A673 (cell line): ENCODE measurements around the gene SGPP1. TPM values are rescaled to one million over a fixed set of nuclear protein-coding genes. Genes with fewer than 3 reads are reported as not detected.

Experiments
- BruUV-seq: library from RNA; stranded (reverse); fragments of 400-500 nt; replicated peaks from 2 replicates; lab custom pipeline; 2021; lab: Mats Ljungman, UMichigan
- CTCF ChIA-PET: fragments of 300-600 bp; sonication (Branson Sonifier 250); formaldehyde crosslinking; loops from one replicate; lab custom pipeline; 2022; ENCODE audit warnings: antibody characterized with exemption; lab: Charles Lee
- POLR2A ChIA-PET: fragments of 300-600 bp; sonication (Branson Sonifier 250); formaldehyde crosslinking; loops from one replicate; lab custom pipeline; 2022; ENCODE audit warnings: antibody characterized with exemption; ENCODE audit not compliant: low non-redundant PET; lab: Charles Lee
- DNase-seq: peaks from one replicate; pipeline ENCODE4 v3.0.0-alpha.2; 2015; ENCODE audit warnings: low spot score
- H3K27ac ChIP-seq: fragments of 200-600 bp; sonication (generic); 2 replicates; pipeline ENCODE4 v1.5.1; 2016; ENCODE audit warnings: mixed run types, low read depth, mild to moderate bottlenecking, mixed read lengths, antibody characterized with exemption, low read length; ENCODE audit not compliant: poor library complexity, severe bottlenecking
- H3K27me3 ChIP-seq: fragments of 200-600 bp; sonication (generic); replicated peaks from 2 replicates; pipeline ENCODE4 v1.6.1; 2017; ENCODE audit warnings: mixed run types, low read depth, mild to moderate bottlenecking, mixed read lengths, antibody characterized with exemption, low read length; ENCODE audit not compliant: insufficient read depth, poor library complexity
- H3K36me3 ChIP-seq: fragments of 200-600 bp; sonication (generic); 2 replicates; pipeline ENCODE4 v1.6.1; 2016; ENCODE audit warnings: mixed run types, mild to moderate bottlenecking, mixed read lengths, antibody characterized with exemption, low read length; ENCODE audit not compliant: insufficient read depth, poor library complexity, severe bottlenecking
- H3K4me1 ChIP-seq: fragments of 200-600 bp; sonication (generic); 2 replicates; pipeline ENCODE4 v1.6.1; 2017; ENCODE audit warnings: mixed run types, mild to moderate bottlenecking, mixed read lengths, antibody characterized with exemption, low read length; ENCODE audit not compliant: insufficient read depth, poor library complexity, severe bottlenecking
- H3K4me3 ChIP-seq: fragments of 200-600 bp; sonication (generic); 2 replicates; pipeline ENCODE4 v1.5.1; 2016; ENCODE audit warnings: low read depth, mixed run types, mild to moderate bottlenecking, mixed read lengths, low read length; ENCODE audit not compliant: poor library complexity, severe bottlenecking
- H3K9me3 ChIP-seq: fragments of 200-600 bp; sonication (generic); 2 replicates; pipeline ENCODE4 v1.6.1; 2016; ENCODE audit warnings: mixed run types, low read depth, mild to moderate bottlenecking, mixed read lengths, antibody characterized with exemption, low read length; ENCODE audit not compliant: poor library complexity, severe bottlenecking
- CTCF ChIP-seq: fragments of 300-800, 200-600 bp; sonication (generic); conservative IDR thresholded peaks from 2 replicates; pipeline ENCODE4 v1.5.1; 2017; ENCODE audit warnings: low read depth, mild to moderate bottlenecking, antibody characterized with exemption, low read length, moderate library complexity, mixed read lengths
- EZH2 ChIP-seq: fragments of 200-600 bp; sonication (generic); IDR thresholded peaks from 2 replicates; pipeline ENCODE4 v1.6.1; 2017; ENCODE audit warnings: borderline replicate concordance, low read depth, mild to moderate bottlenecking, mixed read lengths, antibody characterized with exemption, low read length; ENCODE audit not compliant: poor library complexity, severe bottlenecking
- intact Hi-C: fragments of 100-400 bp; cut with micrococcal nuclease; formaldehyde crosslinking; loops from one replicate; pipeline ENCODE4 v1.10.0; 2022; ENCODE audit not compliant: unreplicated experiment
- total RNA-seq: library from RNA; stranded (reverse); gene quantifications from 2 replicates; pipeline ENCODE4 v1.2.3, GENCODE V29; 2021

SGPP1 gene
- total RNA-seq, 1 experiment from 2014 or later, result 13.5 TPM

GRCh38 chr14:63642656-63643382, 85.0 kb downstream of the SGPP1 start:
- H3K9me3 ChIP-seq, result no peaks in the 10 kb centered on the region
- H3K4me1 ChIP-seq, result peaks cover 6% of the 10 kb centered on the region
- ChIA-PET CTCF (no interaction called here), POLR2A (no interaction called here)
- intact Hi-C loops, result loop anchor here (5.0 kb wide), 1 partner anchor 84 kb away; the partner anchor contains the start of gene SGPP1
- no peaks in the 10 kb centered on the region for H3K36me3 ChIP-seq
- no TSS peak for BruUV-seq
- H3K4me3 ChIP-seq, result peak overlapping the region; percentile 54
- H3K27me3 ChIP-seq, result no peaks in the 10 kb centered on the region
- TF ChIP-seq CTCF (no peak), EZH2 (no peak)
- DNase-seq, result no peak
- no peak overlapping the region for H3K27ac ChIP-seq

- H3K36me3 ChIP-seq, result no peaks in the 10 kb centered on the region
- peak overlapping the region; percentile 92 for H3K27ac ChIP-seq
- H3K27me3 ChIP-seq, result no peaks in the 10 kb centered on the region
- no peak for TF ChIP-seq EZH2
- no peak for TF ChIP-seq CTCF
- intact Hi-C loops, result loop anchor here (5.0 kb wide), 1 partner anchor 85 kb away; the partner anchor contains the start of gene SGPP1
- peaks cover under 1% of the 10 kb centered on the region for H3K9me3 ChIP-seq
- peak; percentile 96 for DNase-seq
- TSS peak; percentile 81 for BruUV-seq
- ChIA-PET POLR2A (no interaction called here), CTCF (no interaction called here)
- peaks cover 6% of the 10 kb centered on the region for H3K4me1 ChIP-seq
- peak overlapping the region; percentile 54 for H3K4me3 ChIP-seq
These were observed 85.6 kb downstream of the SGPP1 start for GRCh38 chr14:63642229-63642611.

GRCh38 chr14:63641473-63642228, 86.2 kb downstream of the SGPP1 start, which contains the start of gene WDR89:
Gene WDR89 (minus strand): TSS chr14:63641871. CDS start chr14:63599942, 41,929 bp downstream.
- peak; percentile 100 for DNase-seq
- no TSS peak for BruUV-seq

More at GRCh38 chr14:63641473-63642228, 86.2 kb downstream of the SGPP1 start, which contains the start of gene WDR89:
- Histone ChIP-seq H3K4me1 (peaks cover 6% of the 10 kb centered on the region), H3K36me3 (no peaks in the 10 kb centered on the region), H3K4me3 (peak within 1 kb of the TSS; percentile 54), H3K27me3 (no peaks in the 10 kb centered on the region), H3K9me3 (peaks cover 4% of the 10 kb centered on the region), H3K27ac (peak within 1 kb of the TSS; percentile 92)
- POLR2A ChIA-PET, result no interaction called here
- CTCF ChIA-PET, result no interaction called here
- TF ChIP-seq EZH2 (no peak), CTCF (peak; percentile 55)
- intact Hi-C loops, result loop anchor here (5.0 kb wide), 1 partner anchor 86 kb away; the partner anchor contains the start of gene SGPP1
